ENCODE data around the gene ARMC9. TPM values are rescaled to one million over a fixed set of nuclear protein-coding genes. Genes with fewer than 3 reads are reported as not detected.
A peak's percentile ranks its signal among the peaks of the same experiment; 100 is the strongest.

Gene ARMC9
- total and polyA plus RNA-seq, 2 of the 13 experiments (the other 11 are each of a cell fraction or from before 2014, with no cell fraction given) = 9.1 to 12.8 TPM

DNA sequence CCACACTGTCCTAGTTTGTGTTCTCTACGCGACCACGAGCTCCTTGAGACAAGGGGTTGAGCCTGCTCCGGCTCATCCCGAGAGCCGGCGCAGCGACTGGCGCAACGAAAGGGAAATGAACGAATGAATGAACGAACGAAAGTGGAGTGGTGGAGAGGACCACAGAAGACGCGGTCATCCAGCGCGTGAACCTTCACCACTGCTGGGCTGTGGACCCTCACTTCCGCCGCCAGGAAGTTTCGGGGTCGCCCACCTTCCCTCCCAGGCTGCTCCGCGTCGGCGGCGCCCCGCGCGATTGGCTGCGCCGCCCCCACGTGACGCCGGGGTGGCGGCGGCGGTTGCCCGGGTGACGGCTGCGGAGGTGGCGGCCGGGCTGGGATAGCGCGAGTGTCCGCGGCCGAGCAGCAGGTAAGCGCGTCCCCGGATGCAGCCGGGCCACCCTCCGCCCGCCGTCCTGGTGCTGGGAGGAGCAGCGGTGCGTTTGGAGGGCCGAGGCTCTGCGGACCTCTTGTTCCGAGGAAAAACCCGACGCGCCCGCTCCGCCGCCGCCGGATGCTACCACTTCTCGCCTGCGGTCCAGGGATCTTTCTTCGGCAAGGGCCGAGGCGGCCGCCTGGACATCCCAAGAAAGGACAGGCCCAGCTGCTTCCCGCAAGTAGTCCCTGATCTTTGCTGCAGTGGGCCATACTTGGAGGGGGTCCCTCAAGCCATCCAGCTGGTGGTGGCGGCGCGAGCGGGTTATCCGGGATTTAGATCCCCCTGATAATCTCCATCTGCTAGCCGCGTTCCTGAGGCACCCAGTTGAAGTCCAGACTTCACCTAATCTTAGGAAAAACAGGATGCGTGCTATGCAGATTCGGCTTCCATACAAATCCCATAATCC, at the start of gene ARMC9 (continued):
- TF ChIP-seq, protein P1, sequence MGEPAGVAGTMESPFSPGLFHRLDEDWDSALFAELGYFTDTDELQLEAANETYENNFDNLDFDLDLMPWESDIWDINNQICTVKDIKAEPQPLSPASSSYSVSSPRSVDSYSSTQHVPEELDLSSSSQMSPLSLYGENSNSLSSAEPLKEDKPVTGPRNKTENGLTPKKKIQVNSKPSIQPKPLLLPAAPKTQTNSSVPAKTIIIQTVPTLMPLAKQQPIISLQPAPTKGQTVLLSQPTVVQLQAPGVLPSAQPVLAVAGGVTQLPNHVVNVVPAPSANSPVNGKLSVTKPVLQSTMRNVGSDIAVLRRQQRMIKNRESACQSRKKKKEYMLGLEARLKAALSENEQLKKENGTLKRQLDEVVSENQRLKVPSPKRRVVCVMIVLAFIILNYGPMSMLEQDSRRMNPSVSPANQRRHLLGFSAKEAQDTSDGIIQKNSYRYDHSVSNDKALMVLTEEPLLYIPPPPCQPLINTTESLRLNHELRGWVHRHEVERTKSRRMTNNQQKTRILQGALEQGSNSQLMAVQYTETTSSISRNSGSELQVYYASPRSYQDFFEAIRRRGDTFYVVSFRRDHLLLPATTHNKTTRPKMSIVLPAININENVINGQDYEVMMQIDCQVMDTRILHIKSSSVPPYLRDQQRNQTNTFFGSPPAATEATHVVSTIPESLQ (CRISPR knock-in tag; conservative IDR thresholded peaks at IDR 0.05) = no peak; the same call in 1 of the 2 replicates
- TF ChIP-seq, protein P2, sequence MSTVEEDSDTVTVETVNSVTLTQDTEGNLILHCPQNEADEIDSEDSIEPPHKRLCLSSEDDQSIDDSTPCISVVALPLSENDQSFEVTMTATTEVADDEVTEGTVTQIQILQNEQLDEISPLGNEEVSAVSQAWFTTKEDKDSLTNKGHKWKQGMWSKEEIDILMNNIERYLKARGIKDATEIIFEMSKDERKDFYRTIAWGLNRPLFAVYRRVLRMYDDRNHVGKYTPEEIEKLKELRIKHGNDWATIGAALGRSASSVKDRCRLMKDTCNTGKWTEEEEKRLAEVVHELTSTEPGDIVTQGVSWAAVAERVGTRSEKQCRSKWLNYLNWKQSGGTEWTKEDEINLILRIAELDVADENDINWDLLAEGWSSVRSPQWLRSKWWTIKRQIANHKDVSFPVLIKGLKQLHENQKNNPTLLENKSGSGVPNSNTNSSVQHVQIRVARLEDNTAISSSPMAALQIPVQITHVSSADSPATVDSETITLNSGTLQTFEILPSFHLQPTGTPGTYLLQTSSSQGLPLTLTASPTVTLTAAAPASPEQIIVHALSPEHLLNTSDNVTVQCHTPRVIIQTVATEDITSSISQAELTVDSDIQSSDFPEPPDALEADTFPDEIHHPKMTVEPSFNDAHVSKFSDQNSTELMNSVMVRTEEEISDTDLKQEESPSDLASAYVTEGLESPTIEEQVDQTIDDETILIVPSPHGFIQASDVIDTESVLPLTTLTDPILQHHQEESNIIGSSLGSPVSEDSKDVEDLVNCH (CRISPR knock-in tag; IDR thresholded peaks at IDR 0.05) = 0 out of 2 replicates have a peak, but pooled peaks have one; percentile 68
- TF ChIP-seq CENPBD1 (CRISPR knock-in tag; IDR thresholded peaks at IDR 0.05; ENCODE audit: borderline replicate concordance, low read depth) (0 out of 2 replicates have a peak, but pooled peaks have one; percentile 30), ZNF83 (CRISPR knock-in tag; IDR thresholded peaks at IDR 0.05; ENCODE audit: borderline replicate concordance) (no peak), ZNF33A (CRISPR knock-in tag; IDR thresholded peaks at IDR 0.05; ENCODE audit: borderline replicate concordance) (no peak), FOXO1 (CRISPR knock-in tag; IDR thresholded peaks at IDR 0.05) (peak; percentile 40; the same call in 1 of the 2 replicates), KLF11 (CRISPR knock-in tag; IDR thresholded peaks at IDR 0.05) (peak; percentile 35; the same call in 1 of the 2 replicates), ZNF280D (CRISPR knock-in tag; IDR thresholded peaks at IDR 0.05) (no peak), ETV5 (CRISPR knock-in tag; IDR thresholded peaks at IDR 0.05; ENCODE audit: borderline replicate concordance) (peak; percentile 98), CREB1 (IDR thresholded peaks at IDR 0.05) (no peak; the same call in 1 of the 2 replicates), CREB1 (CRISPR knock-in tag; IDR thresholded peaks at IDR 0.05) (no peak)
- TF ChIP-seq, protein P3, sequence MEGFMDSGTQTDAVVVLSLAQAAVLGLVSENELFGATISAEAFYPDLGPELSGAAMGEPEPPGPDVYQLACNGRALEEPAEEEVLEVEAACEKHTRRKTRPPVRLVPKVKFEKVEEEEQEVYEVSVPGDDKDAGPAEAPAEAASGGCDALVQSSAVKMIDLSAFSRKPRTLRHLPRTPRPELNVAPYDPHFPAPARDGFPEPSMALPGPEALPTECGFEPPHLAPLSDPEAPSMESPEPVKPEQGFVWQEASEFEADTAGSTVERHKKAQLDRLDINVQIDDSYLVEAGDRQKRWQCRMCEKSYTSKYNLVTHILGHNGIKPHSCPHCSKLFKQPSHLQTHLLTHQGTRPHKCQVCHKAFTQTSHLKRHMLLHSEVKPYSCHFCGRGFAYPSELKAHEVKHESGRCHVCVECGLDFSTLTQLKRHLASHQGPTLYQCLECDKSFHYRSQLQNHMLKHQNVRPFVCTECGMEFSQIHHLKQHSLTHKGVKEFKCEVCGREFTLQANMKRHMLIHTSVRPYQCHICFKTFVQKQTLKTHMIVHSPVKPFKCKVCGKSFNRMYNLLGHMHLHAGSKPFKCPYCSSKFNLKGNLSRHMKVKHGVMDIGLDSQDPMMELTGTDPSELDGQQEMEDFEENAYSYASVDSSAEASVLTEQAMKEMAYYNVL (CRISPR knock-in tag; IDR thresholded peaks at IDR 0.05; ENCODE audit: borderline replicate concordance) = peak; percentile 84; the same call in 1 of the 2 replicates
- TF ChIP-seq, protein P4, sequence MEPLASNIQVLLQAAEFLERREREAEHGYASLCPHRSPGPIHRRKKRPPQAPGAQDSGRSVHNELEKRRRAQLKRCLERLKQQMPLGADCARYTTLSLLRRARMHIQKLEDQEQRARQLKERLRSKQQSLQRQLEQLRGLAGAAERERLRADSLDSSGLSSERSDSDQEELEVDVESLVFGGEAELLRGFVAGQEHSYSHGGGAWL (CRISPR knock-in tag; IDR thresholded peaks at IDR 0.05) = peak; percentile 62

All from HepG2 (cell line).